Epithelial cell of esophagus (primary cell): ENCODE measurements around the gene CHST15.

Experiments used
- DNase-seq: peaks from one replicate; pipeline ENCODE4 v3.0.0; 2010; ENCODE audit warnings: low read depth
- H3K4me3 ChIP-seq: 2 replicates; pipeline ENCODE4 v1.5.1; 2011; ENCODE audit warnings: mild to moderate bottlenecking, low read length, control low read depth
- CTCF ChIP-seq: IDR thresholded peaks from 2 replicates; pipeline ENCODE4 v1.5.1; 2011; ENCODE audit warnings: low read depth, mild to moderate bottlenecking, low read length, control low read depth, inconsistent platforms; ENCODE audit not compliant: insufficient read depth; ENCODE audit errors: missing control alignments

The CHST15 gene

GRCh38 chr10:123962756-123963530 lies 130.5 kb downstream of the CHST15 start:
- H3K4me3 ChIP-seq: no peak overlapping the region
- no peak for TF ChIP-seq CTCF
- no peak for DNase-seq

- no peak for TF ChIP-seq CTCF
- DNase-seq: no peak
- no peak overlapping the region for H3K4me3 ChIP-seq
Observed at GRCh38 chr10:123958241-123958640, 135.2 kb downstream of the CHST15 start.
